IMR-90 (cell line): ENCODE measurements around the gene SLC2A10. TPM values are rescaled to one million over a fixed set of nuclear protein-coding genes. Genes with fewer than 3 reads are reported as not detected.

Experiments used
- ATAC-seq: fragments of 200-7000 bp; cut with Tn5 transposase; 2 replicates; pipeline ENCODE4 v1.9.1; 2020; ENCODE audit warnings: low read depth, mild to moderate bottlenecking, moderate library complexity
- BruUV-seq: library from RNA; stranded (reverse); fragments of 400-500 nt; replicated peaks from 2 replicates; lab custom pipeline; 2021; lab: Mats Ljungman, UMichigan
- CTCF ChIA-PET: fragments of 300-600 bp; formaldehyde crosslinking; extraction: SDS; loops from one replicate; lab custom pipeline; 2021; ENCODE audit warnings: antibody characterized with exemption; lab: Yijun Ruan, JAX
- POLR2A ChIA-PET: fragments of 300-600 bp; sonication (Branson Sonifier 250); formaldehyde crosslinking; loops from one replicate; lab custom pipeline; 2022; ENCODE audit warnings: antibody characterized with exemption; ENCODE audit not compliant: unreplicated experiment; lab: Charles Lee
- DNase-seq: peaks from one replicate; pipeline ENCODE4 v3.0.0; 2013
- H2AFZ ChIP-seq: replicated peaks from 2 replicates; pipeline ENCODE3; 2013; ENCODE audit warnings: low read length, mild to moderate bottlenecking; ENCODE audit not compliant: poor library complexity
- H2AK5ac ChIP-seq: 2 replicates; pipeline ENCODE4 v1.6.1; 2013; ENCODE audit warnings: low read depth, low read length, inconsistent platforms
- H2AK9ac ChIP-seq: replicated peaks from 2 replicates; pipeline ENCODE3; 2013; ENCODE audit warnings: mild to moderate bottlenecking, low read depth, low read length, moderate library complexity; ENCODE audit not compliant: poor library complexity
- H2BK120ac ChIP-seq: 2 replicates; pipeline ENCODE4 v1.6.1; 2013; ENCODE audit warnings: low read depth, low read length, inconsistent platforms
- H2BK15ac ChIP-seq: 3 replicates; pipeline ENCODE4 v1.6.1; 2013; ENCODE audit warnings: low read depth, low read length, inconsistent platforms
- H2BK20ac ChIP-seq: 2 replicates; pipeline ENCODE4 v1.6.1; 2013; ENCODE audit warnings: low read depth, mild to moderate bottlenecking, inconsistent platforms, low read length, moderate library complexity
- H2BK5ac ChIP-seq: 2 replicates; pipeline ENCODE4 v1.6.1; 2013; ENCODE audit warnings: mild to moderate bottlenecking, low read depth, low read length, inconsistent platforms; ENCODE audit not compliant: poor library complexity, severe bottlenecking
- H3K14ac ChIP-seq: replicated peaks from 2 replicates; pipeline ENCODE4 v1.6.1; 2013; ENCODE audit warnings: low read depth, low read length, inconsistent platforms
- H3K18ac ChIP-seq: 2 replicates; pipeline ENCODE4 v1.6.1; 2013; ENCODE audit warnings: low read depth, low read length, control low read depth
- H3K23ac ChIP-seq: 2 replicates; pipeline ENCODE4 v1.6.1; 2013; ENCODE audit warnings: low read depth, low read length, inconsistent platforms
- H3K27ac ChIP-seq: 2 replicates; pipeline ENCODE4 v1.5.1; 2013; ENCODE audit warnings: mild to moderate bottlenecking, control low read depth, low read length; ENCODE audit not compliant: insufficient read depth
- H3K27me3 ChIP-seq: 2 replicates; pipeline ENCODE4 v1.6.1; 2013; ENCODE audit warnings: low read length; ENCODE audit not compliant: control insufficient read depth, insufficient read depth
- H3K36me3 ChIP-seq: 2 replicates; pipeline ENCODE4 v1.6.1; 2013; ENCODE audit warnings: low read length, mixed read lengths; ENCODE audit not compliant: control insufficient read depth, insufficient read depth
- H3K4ac ChIP-seq: 2 replicates; pipeline ENCODE4 v1.6.1; 2013; ENCODE audit warnings: low read depth, low read length, inconsistent platforms
- H3K4me1 ChIP-seq: 2 replicates; pipeline ENCODE4 v1.6.1; 2013; ENCODE audit warnings: low read length, mixed read lengths; ENCODE audit not compliant: control insufficient read depth, insufficient read depth
- H3K4me2 ChIP-seq: 2 replicates; pipeline ENCODE4 v1.6.1; 2013; ENCODE audit warnings: low read depth, mild to moderate bottlenecking, control low read depth, low read length, moderate library complexity
- H3K4me3 ChIP-seq: 2 replicates; pipeline ENCODE4 v1.5.1; 2013; ENCODE audit warnings: low read depth, mild to moderate bottlenecking, control low read depth, low read length, moderate library complexity; ENCODE audit not compliant: insufficient read depth
- H3K56ac ChIP-seq: 2 replicates; pipeline ENCODE4 v1.6.1; 2013; ENCODE audit warnings: low read length, inconsistent platforms; ENCODE audit not compliant: insufficient read depth; ENCODE audit errors: extremely low read depth
- H3K79me1 ChIP-seq, 2 experiments: 2 replicates each; pipeline ENCODE4 v1.6.1; 2013; ENCODE audit warnings: low read length in 2 of 2, inconsistent platforms in 1 of 2, low read depth in 1 of 2
- H3K9ac ChIP-seq: 2 replicates; pipeline ENCODE4 v1.6.1; 2013; ENCODE audit warnings: low read depth, low read length, control low read depth
- H3K9me1 ChIP-seq: 2 replicates; pipeline ENCODE4 v1.6.1; 2013; ENCODE audit warnings: low read length, inconsistent platforms; ENCODE audit not compliant: insufficient read depth
- H3K9me3 ChIP-seq: 2 replicates; pipeline ENCODE4 v1.6.1; 2013; ENCODE audit warnings: low read length; ENCODE audit not compliant: control insufficient read depth, insufficient read depth
- H4K20me1 ChIP-seq: 2 replicates; pipeline ENCODE4 v1.6.1; 2013; ENCODE audit warnings: low read length, inconsistent platforms; ENCODE audit not compliant: insufficient read depth
- H4K5ac ChIP-seq: 2 replicates; pipeline ENCODE4 v1.6.1; 2013; ENCODE audit warnings: mild to moderate bottlenecking, low read depth, low read length, control low read depth
- H4K8ac ChIP-seq, 2 experiments: 2 replicates each; pipeline ENCODE4 v1.6.1; 2013; ENCODE audit warnings: low read depth in 2 of 2, low read length in 2 of 2, control low read depth in 1 of 2, inconsistent platforms in 1 of 2
- H4K91ac ChIP-seq: 2 replicates; pipeline ENCODE4 v1.6.1; 2013; ENCODE audit warnings: low read depth, low read length, inconsistent platforms; ENCODE audit not compliant: insufficient read depth
- CEBPB ChIP-seq: IDR thresholded peaks from 2 replicates; pipeline ENCODE4 v1.6.1; 2012; ENCODE audit warnings: low read depth, low read length, improper control_type of control experiment
- FOS ChIP-seq: fragments of 150-350 bp; IDR thresholded peaks from 2 replicates; pipeline ENCODE4 v1.6.1; 2016; ENCODE audit warnings: low read depth, low read length
- WGBS, 2 experiments: methylation state at CpG; one replicate each; pipeline versions ENCODE4 v1.1.5 to v1.1.7; 2013; ENCODE audit warnings: missing lambda C conversion rate in 2 of 2; ENCODE audit not compliant: insufficient read length in 1 of 2; ENCODE audit errors: extremely low coverage in 2 of 2; 5-methylcytosine and 5-hydroxymethylcytosine counted together
- dilution Hi-C: fragments of 300-500 bp; cut with HindIII; formaldehyde crosslinking; loops from one replicate; pipeline ENCODE4 v1.14.3; 2018; ENCODE audit warnings: low sequenced_read_pairs; ENCODE audit not compliant: unreplicated experiment
- in situ Hi-C: fragments of 300-500 bp; cut with MboI; formaldehyde crosslinking; loops from 3 replicates; pipeline ENCODE4 v1.14.3; 2019; ENCODE audit warnings: low sequenced_read_pairs, inconsistent platforms, mixed read lengths
- intact Hi-C: fragments of 100-400 bp; cut with micrococcal nuclease; formaldehyde crosslinking; loops from 2 replicates; pipeline ENCODE4 v1.10.0; 2022
- polyA plus RNA-seq, 3 experiments: library from polyadenylated mRNA; depleted of rRNA; stranded (reverse); fragments of >200 nt; gene quantifications; 2 replicates each; pipeline ENCODE4 v1.2.3, GENCODE V29; 2012; ENCODE audit warnings: low replicate concordance in 1 of 3
- total RNA-seq: library from RNA; depleted of rRNA; stranded (reverse); fragments of >200 nt; gene quantifications from 2 replicates; pipeline ENCODE4 v1.2.3, GENCODE V29; 2012

The SLC2A10 gene
- total and polyA plus RNA-seq, 2 of the 4 experiments (the other 2 are of a cell fraction): 15.2 to 22.0 TPM

DNA sequence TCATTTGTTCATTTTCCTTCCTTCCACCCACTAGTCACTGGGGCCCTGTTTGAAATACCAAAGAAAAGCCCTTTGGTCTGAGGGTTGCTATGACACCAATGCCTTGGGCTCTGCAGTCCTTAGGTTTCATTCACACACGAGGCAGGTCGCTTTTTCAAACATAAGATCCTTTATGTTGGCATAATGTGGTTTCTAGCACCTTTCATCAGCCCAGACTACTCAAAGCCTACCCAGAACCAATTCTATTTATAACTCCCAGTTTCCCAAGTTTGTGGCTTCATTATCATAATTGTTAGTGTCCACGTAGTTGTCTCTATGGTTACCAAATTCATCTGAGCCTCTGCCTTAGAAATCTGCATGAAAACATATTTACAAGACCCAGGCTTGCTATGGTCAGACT is 13.6 kb upstream of the SLC2A10 start:
- ChIA-PET POLR2A (no interaction called here), CTCF (no interaction called here)
- peak overlapping the region in 1 of 2 experiments; percentile 34; a peak in 1 of 4 replicates for H4K8ac ChIP-seq
- H3K9me1 ChIP-seq: peaks cover 12% of the 10 kb centered on the region
- peak overlapping the region; percentile 2; the same call in 1 of the 2 replicates for H3K4ac ChIP-seq
- 20% methylated on average over 1 of the region's 3 CpGs; no CpG with 5 or more reads in 1 of the 2 experiments for WGBS, 2 experiments
- intact Hi-C loops (no loop called here), dilution Hi-C loops (no loop called here), in situ Hi-C loops (no loop called here)
- DNase-seq: peak; percentile 69
- TF ChIP-seq CEBPB (peak; percentile 45; the same call in 1 of the 2 replicates), FOS (no peak)
- no peaks in the 10 kb centered on the region for H3K36me3 ChIP-seq
- 0 out of 2 replicates have a peak overlapping the region, but pooled peaks have one; percentile 9 for H2BK20ac ChIP-seq
- H2BK15ac ChIP-seq: peak overlapping the region; percentile 25; the same call in 1 of the 3 replicates
- H2AK5ac ChIP-seq: no peak overlapping the region; the same call in 1 of the 2 replicates
- no peak overlapping the region for H2AK9ac ChIP-seq
- peak; percentile 48 for ATAC-seq
- H3K9me3 ChIP-seq: no peaks in the 10 kb centered on the region
- H3K14ac ChIP-seq: no peak overlapping the region
- H3K9ac ChIP-seq: no peak overlapping the region
- H3K4me2 ChIP-seq: peak overlapping the region; percentile 48; the same call in 1 of the 2 replicates
- H4K20me1 ChIP-seq: no peaks in the 10 kb centered on the region
- H3K23ac ChIP-seq: no peak overlapping the region
- no peak overlapping the region; the same call in 1 of the 2 replicates for H3K18ac ChIP-seq
- H2BK5ac ChIP-seq: peak overlapping the region; percentile 17
- no peak overlapping the region for H3K4me3 ChIP-seq
- no peaks in the 10 kb centered on the region for H3K79me1 ChIP-seq
- H3K4me1 ChIP-seq: peaks cover 11% of the 10 kb centered on the region
- H2AFZ ChIP-seq: peak overlapping the region; percentile 56
- H4K91ac ChIP-seq: no peak overlapping the region
- H4K5ac ChIP-seq: peak overlapping the region; percentile 25; the same call in 1 of the 2 replicates
- H3K27me3 ChIP-seq: no peaks in the 10 kb centered on the region
- no peak overlapping the region; the same call in 1 of the 2 replicates for H3K27ac ChIP-seq
- no TSS peak for BruUV-seq
- H3K56ac ChIP-seq: no peak overlapping the region
- H2BK120ac ChIP-seq: peak overlapping the region; percentile 18; the same call in 1 of the 2 replicates
